ENCODE measurements around the gene ILKAP. TPM values are rescaled to one million over a fixed set of nuclear protein-coding genes. Genes with fewer than 3 reads are reported as not detected.
A peak's percentile ranks its signal among the peaks of the same experiment; 100 is the strongest.

ILKAP gene
- total RNA-seq, 1 donor = 19.4 TPM

GRCh38 chr2:238238311-238238765 lies 34.8 kb upstream of the ILKAP start:
- no peak for DNase-seq (ENCODE audit: low read depth in 2 of 3, low spot score in 2 of 3)

DNA sequence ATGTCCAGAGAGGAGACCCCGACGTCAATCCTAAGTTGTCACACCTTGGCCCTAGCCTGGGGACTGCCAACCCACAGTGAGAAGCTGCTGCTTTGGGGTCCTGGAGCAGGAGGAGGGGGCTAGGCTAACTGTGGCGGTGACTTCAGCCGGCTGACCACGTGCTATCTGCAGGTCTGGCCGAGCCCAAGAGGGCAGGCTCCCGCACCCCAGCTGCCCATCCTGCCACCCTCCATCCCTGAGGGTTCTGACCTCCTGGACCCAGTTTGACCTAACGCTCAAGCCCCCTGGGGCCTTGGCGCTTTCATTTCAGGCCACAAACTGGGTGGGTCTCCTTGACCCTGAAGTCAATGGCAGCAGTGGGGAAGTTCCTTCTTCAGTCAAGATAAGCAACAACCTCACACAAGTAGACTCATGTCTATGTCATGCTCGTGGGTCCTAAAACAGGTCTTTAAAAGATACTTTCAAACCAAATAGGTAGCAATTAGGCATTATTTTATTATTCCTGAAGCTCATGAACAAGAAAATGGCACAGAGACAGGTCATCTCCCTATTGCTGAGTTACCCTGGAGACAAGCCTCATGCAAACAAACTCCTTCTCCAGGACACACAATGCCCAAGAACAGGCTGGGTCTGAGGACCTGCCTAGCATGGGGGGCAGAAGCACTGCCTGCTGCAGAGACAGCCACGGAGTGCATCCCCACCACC lies 34.1 kb upstream of the ILKAP start:
- no peak for DNase-seq (ENCODE audit: low read depth in 2 of 3, low spot score in 2 of 3)

- DNase-seq (ENCODE audit: low read depth in 2 of 3, low spot score in 2 of 3) = no peak
Measured at GRCh38 chr2:238236571-238236970, 33.1 kb upstream of the ILKAP start.

DNA sequence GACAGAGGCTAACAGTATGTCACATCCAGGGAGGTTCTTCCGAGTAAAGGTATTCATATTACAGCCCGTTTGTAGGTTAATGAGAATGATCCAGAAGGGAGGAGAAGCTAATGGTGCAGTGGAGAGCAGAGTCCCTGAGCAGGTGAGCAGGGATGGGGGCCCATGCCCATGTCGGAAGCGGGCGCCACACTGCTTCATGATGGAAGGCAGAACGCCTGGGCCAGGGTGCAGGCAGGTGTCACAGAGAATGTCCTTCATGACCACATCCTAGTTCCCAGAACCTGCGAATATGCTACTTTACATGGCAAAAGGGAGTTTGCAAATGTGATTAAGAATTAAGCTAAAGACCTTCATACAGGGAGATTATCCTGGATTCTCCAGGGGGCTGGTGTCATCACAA lies 32.4 kb upstream of the ILKAP start:
- DNase-seq (ENCODE audit: low read depth in 2 of 3, low spot score in 2 of 3) = no peak

GRCh38 chr2:238235331-238235732 lies 31.8 kb upstream of the ILKAP start:
- peak in 2 of 3 donors; percentile 21 to 31 for DNase-seq (ENCODE audit: low read depth in 2 of 3, low spot score in 2 of 3)

GRCh38 chr2:238233625-238234024 lies 30.1 kb upstream of the ILKAP start:
- no peak for DNase-seq (ENCODE audit: low read depth in 2 of 3, low spot score in 2 of 3)

DNA sequence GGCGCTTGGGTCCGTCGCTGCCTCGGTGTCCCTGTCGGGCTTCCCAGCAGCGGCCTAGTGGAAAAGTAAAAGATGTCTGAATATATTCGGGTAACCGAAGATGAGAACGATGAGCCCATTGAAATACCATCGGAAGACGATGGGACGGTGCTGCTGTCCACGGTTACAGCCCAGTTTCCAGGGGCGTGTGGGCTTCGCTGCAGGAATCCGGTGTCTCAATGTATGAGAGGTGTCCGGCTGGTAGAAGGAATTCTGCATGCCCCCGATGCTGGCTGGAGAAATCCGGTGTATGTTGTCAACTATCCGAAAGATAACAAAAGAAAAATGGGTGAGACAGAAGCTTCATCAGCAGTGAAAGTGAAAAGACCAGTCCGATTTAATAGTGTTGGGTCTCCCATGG lies 28.3 kb upstream of the ILKAP start:
- no peak for DNase-seq (ENCODE audit: low read depth in 2 of 3, low spot score in 2 of 3)

- DNase-seq (ENCODE audit: low read depth in 2 of 3, low spot score in 2 of 3) = peak; percentile 60 to 84 (median 82)
Measured at GRCh38 chr2:238231251-238231793, 27.8 kb upstream of the ILKAP start.

GRCh38 chr2:238230699-238231098 lies 27.2 kb upstream of the ILKAP start:
- no peak for DNase-seq (ENCODE audit: low read depth in 2 of 3, low spot score in 2 of 3)

GRCh38 chr2:238228700-238229099 lies 25.2 kb upstream of the ILKAP start:
- DNase-seq (ENCODE audit: low read depth in 2 of 3, low spot score in 2 of 3) = no peak

GRCh38 chr2:238227587-238228032 lies 24.1 kb upstream of the ILKAP start:
- no peak for DNase-seq (ENCODE audit: low read depth in 2 of 3, low spot score in 2 of 3)

DNA sequence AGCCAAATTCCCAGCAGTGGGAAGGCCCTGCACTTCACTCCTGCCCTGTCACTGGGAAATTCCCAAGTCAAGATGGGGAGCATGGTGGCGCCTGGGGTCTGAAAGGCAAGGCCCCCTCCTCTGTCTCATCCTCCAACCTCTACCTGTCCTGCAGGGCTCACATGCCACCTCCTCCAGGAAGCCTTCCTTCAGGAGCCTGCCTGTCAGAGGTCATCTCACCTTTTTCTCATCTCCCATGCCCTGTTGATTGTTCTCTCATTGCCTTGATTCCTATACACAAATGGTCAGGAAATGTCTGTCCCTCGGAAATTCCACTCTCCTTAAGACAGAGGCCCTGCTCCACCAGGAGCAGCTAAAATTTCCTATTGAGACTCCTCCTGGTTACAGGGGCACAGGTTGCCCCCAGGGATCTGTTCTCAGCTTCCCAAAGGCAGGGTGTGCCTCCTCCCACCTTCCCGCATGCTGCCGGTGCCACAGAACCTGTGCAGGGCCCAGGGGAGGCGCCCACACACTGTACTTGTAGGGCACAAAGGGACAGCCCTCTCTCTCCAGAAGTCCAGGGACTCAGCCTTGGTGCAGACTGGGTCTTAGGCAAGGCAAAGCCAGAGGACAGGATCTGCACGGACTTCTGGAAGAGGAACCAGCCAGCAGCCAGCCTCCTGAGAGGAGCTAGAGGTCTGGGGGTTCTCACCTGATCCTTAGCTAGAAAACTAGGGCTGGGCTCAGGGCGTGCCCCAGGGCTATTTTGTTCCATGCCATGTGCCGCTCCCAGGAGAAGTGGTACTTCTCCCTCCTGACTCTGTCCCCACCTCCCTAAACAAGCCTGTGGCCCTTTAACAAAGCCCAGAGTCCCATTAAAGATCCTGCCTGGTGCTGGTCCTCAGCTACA lies 23.4 kb upstream of the ILKAP start:
- no peak for DNase-seq (ENCODE audit: low read depth in 2 of 3, low spot score in 2 of 3)

DNA sequence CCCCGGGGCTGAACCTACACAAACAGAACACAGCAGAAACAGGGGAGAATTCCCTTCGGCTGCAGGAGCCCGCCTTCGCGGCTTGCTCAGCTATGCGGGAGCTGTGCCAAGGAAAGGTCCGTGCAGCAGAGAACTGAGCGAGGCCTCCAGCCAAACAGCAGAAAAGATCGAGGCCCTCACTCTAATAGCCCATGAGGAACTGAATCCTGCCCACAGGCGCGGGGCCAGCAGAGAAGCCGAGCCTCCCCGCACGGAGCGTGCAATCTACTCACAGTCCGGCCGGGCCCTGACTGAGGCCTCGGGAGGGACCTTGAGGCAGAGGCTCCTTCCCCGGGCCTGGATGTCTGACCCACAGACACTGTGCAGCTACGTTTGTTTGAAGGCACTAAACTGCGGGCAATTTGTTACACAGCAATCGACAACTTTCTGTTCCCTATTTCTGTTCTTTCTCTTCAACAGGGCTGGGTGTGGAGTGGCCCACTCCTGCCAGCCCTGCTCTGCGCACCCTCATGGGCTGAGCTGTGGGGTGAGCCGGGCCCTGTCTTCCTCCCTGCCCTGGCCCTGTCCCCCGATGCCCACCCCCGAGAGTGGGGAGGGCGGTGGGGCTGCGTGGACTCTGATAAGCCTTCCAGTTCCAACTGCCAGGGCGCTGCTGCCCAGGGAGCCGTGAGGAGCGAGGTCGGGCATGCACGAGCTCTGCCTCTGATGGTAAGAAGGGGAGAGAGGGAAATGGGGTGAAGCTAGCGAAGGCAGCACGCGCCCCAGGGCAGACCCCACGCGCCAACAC lies 22.6 kb upstream of the ILKAP start:
- DNase-seq (ENCODE audit: low read depth in 2 of 3, low spot score in 2 of 3) = no peak

DNA sequence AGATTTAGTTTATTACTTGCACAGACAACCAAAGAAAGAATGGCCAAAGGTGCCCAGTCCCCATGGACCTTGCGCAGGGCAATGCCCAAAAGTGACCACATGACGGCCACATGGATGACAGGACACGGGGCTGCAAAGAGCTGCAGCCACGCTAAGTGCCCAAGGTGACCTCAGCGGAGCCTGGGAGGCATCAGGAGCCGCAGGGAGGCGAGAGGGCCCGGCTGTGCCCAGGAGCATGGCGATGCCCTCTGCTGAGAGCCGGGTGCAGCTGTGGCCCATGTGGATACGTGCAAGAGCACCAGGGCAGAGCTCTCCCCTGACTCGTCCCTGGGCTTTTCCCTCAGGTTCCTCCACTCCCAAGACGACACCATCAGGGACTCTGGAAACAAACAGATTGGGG lies 21.6 kb upstream of the ILKAP start:
- DNase-seq (ENCODE audit: low read depth in 2 of 3, low spot score in 2 of 3) = no peak

DNA sequence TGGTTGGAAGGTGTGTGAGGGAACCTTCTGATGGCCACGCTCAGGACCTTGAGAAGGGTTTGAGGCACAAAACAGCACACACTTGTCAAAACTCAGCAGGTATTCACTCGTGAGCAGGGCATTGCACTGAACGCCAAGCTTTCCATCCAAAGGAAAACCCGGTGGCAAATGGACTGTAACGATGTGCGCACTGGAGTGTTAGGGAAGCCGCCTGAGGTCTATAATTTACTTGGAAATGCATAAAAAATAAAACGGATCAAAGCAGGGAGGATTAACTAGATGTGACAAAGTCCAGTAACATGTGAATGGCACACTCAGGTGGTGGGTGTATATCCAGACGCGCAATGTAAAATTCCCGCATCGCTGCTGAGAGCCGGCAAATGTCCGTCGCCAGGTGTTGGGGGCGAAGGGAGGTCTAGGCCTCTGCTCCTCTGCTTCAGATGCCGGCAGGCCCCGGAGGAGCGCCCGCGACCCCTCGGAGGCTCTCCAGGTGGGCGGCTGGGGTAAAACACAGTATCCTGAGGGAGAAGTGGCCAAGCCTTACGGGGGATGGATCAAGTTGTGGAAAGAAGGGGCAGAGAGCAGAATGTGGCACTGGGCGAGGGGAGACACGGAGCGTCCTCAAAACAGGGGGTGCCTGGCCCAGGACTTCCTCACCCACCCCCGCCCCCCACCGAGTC lies 21.0 kb upstream of the ILKAP start:
- no peak for DNase-seq (ENCODE audit: low read depth in 2 of 3, low spot score in 2 of 3)

DNA sequence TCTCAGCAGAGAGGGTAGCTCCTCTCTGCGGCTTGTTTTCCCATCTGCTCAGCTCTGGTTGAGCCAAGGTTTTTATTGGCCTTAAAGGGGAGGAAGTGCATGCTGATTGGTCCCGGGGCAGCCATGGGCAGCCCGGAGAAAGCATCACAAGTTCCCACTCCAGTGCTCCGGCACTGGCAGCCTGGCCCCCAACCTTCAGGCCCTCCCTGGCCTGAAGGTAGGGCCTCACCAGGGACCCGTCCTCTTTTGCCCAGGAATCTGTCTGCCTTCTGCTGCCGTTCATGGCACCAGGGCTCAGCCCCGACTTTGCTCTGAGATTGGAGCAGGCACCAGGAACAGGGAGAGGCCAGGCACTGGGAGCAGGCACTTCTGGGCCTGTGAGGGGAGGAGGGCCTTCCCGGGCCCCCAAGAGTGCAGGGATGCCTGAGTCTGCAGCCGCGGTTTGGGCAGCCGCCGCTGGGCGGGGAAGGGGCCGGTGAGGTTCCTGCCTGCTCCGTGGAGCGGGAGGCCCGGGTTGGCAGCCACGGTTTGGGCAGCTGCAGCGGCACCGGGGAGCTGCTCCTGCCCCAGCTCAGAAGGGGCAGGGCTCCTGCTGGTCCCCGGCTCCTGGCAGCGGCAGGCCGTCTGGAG lies 17.5 kb upstream of the ILKAP start:
- no peak for DNase-seq (ENCODE audit: low read depth in 2 of 3, low spot score in 2 of 3)

DNA sequence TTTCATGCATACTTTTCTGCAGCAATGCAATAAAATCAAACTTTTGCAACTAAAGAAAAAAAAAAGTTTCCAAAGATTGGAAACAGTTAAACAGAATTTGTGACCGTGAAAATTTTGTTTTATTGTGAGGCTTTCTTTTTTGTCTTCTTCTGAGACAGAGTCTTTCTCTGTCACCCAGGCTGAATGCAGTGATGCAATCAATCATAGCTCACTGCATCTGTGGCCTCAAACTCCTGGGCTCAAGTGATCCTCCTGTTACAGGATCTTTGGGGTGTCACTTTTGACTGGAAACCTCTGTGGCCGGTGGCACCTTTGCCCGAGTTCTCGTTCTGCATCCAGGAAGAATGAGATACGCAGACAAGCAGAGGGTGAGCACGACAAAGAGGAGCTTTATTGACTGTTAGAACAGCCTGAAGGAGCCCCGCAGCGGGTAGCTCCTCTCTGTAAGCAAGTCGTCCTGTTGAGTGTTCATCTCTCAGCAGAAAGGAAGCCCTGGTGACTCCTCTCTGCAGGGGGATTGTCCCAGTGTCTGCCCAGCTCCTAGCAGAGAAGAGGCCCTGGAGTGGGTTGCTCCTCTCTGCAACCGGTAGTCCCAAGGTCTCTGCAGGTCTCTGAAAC lies 16.9 kb upstream of the ILKAP start:
- no peak for DNase-seq (ENCODE audit: low read depth in 2 of 3, low spot score in 2 of 3)

DNA sequence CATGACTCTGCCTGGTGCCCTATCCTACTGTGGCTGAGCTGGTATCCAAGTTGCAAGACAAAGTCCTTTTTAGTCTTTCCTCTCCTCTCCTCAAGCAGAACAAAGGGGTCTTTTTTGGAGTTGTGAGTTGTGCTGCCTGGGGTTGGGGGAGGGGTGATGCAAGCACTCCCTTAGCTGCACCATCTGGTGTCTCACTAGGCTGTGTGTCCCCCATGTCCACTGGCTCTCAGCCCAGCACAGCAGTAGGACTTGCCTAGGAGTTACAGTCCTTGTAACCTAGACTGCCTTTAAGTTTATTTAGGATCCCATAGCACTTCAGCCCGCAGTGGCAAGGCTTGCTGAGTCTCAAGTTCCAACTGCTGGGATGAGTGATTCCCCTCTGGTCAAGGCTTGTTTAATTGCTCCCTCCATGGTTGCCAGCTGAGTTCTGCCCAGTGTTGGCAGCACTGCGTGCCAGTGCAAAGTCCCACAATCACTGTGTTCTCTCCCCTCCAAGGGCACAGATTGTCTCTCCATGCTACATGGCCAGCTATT lies 13.2 kb upstream of the ILKAP start:
- DNase-seq (ENCODE audit: low read depth in 2 of 3, low spot score in 2 of 3) = no peak

DNA sequence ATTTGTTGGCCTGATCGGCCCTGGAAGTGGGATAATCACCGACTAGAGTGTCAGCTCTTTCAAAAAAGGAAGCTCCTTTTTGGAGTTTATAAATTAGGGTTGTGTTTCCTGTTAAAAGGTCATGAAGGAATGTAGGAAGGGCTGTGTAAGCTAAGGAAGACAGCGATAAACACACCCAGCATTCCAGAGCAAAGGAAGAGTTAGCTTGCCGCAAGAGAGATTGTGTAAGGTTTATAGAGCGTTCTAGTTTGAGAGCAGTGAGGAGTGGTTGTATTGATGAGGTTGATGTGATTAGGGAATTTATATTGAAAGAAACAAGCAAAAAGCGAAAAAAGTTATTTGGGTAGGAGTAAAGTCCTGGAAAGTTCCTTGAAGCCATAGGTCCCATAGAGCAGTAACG lies 3.5 kb upstream of the ILKAP start:
- DNase-seq (ENCODE audit: low read depth in 2 of 3, low spot score in 2 of 3) = no peak

All from hematopoietic multipotent progenitor cell (in vitro differentiated cells).